PC-9 (cell line): ENCODE measurements around the gene CCDC78.

ENCODE experiments used
- EZH2 ChIP-seq: fragments of 200-600 bp; sonication (generic); IDR thresholded peaks from 2 replicates; pipeline ENCODE4 v1.8.0; 2017; ENCODE audit warnings: antibody characterized with exemption, low read depth
- TF ChIP-seq, protein P1 (sequence below): fragments of 200-600 bp; sonication (generic); conservative IDR thresholded peaks from 2 replicates; pipeline ENCODE4 v1.6.1; 2017; ENCODE audit warnings: mixed run types, antibody characterized with exemption, mild to moderate bottlenecking, moderate library complexity

DNA sequence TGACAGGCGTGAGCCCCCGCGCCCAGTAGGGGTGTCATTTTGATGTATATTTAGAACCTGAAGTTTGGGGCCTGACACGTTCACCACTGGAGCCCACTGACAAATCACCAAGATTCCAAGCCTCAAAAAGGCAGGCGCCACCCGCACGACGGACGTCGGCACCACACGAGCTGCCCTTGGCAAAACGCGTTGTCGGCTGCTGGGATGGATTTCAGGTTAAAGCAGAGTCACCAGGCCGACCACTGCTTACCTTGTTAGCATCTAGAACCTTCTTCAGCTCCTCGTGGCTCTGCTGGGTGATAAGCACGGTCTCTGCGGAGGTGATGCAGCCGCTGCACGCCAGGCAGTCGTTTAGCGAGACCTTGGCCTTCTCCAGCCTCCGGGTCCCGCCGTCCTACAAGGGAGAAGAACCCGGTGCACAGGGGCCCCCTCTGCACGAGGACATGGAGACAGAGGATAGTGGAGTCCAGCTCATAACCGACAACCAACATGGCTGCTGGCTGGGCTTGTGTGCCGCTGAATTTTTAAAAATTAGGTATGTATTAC, 10.8 kb upstream of the CCDC78 start:
- no peak for TF ChIP-seq EZH2
- TF ChIP-seq, protein P1, sequence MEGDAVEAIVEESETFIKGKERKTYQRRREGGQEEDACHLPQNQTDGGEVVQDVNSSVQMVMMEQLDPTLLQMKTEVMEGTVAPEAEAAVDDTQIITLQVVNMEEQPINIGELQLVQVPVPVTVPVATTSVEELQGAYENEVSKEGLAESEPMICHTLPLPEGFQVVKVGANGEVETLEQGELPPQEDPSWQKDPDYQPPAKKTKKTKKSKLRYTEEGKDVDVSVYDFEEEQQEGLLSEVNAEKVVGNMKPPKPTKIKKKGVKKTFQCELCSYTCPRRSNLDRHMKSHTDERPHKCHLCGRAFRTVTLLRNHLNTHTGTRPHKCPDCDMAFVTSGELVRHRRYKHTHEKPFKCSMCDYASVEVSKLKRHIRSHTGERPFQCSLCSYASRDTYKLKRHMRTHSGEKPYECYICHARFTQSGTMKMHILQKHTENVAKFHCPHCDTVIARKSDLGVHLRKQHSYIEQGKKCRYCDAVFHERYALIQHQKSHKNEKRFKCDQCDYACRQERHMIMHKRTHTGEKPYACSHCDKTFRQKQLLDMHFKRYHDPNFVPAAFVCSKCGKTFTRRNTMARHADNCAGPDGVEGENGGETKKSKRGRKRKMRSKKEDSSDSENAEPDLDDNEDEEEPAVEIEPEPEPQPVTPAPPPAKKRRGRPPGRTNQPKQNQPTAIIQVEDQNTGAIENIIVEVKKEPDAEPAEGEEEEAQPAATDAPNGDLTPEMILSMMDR = no peak
